HG03469 (cell line): ENCODE results near the gene CPSF4.
A peak's percentile ranks its signal among the peaks of the same experiment; 100 is the strongest.
"Not testable (repeated sequence)": the region's sequence is repeated elsewhere in the genome, so short reads cannot be mapped to it uniquely, and the experiment has no call there.

Experiments
- ATAC-seq: cut with Tn5 transposase; IDR thresholded peaks from one replicate; pipeline ENCODE4 v1.9.1; 2021; ENCODE audit warnings: mild to moderate bottlenecking, moderate library complexity, moderate number of reproducible peaks; ENCODE audit not compliant: unreplicated experiment

Gene CPSF4

DNA sequence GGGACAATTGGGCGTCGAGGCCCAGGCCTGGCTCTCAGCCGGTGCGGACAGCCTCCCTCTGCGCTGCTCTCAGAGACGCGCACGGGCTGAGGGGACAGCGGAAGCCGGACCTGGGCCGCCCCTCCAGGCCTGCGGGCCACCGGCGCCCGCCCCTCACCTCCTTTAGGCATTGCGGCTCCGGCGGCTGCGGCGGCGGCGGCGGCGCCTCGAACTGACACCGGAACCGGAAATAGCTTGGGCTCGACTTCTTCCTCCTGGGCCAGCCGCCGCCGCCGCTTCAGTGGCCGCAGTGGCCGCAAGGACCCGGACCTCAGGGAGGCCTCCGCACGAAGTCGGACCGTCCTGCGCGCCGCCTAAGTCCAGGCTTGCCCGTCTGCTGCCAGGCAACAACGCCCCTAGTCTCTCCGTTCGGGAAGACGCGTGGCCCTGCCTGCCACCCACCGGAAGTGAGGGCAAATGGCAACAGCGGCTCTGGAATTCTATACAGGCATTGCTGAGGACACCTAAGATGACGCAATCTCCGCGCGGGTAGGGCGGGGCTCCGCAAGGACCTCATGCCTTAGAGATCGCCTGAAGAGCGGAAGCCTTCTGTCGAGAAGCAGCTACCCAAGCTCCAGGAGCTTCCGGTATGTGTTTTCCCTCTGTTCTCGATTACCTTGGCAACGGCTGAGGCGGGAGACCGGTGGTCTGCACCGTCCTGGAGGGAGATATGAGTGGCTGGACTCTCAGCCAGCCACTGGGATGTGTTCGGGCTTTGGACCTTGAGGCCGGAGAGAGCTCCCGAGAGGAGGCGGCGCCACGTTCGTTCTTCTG, 30.2 kb upstream of the CPSF4 start, which contains the start of the genes BUD31 and PDAP1:
Gene BUD31, plus strand, starts transcription at position 591 of the 813 bp plus-strand sequence. CDS start 2,124 bp downstream, outside the sequence.
Gene PDAP1, minus strand, starts transcription at position 219 of the 813 bp plus-strand sequence. Its CDS starts 49 bp downstream, at position 170.
- ATAC-seq = peak; percentile 51

DNA sequence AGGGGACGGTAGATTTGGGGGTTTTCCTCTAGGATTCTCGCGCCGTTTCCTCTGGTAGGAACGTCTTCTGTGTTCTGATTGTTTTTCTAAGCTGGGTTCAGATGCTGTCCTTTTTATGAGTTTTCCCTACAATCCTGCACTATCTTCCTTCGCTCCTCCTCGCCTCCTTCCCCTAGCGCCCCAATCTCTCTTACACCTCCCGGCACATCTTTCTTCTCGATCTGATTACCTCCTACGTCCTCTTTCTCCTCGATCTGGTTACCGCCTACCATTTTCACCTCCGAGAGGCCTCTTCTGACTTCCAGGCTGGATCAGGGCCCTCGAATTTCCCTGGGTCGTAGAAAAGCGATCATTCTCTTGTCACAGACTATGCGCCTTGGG, 29.6 kb upstream of the CPSF4 start:
- ATAC-seq = no peak

DNA sequence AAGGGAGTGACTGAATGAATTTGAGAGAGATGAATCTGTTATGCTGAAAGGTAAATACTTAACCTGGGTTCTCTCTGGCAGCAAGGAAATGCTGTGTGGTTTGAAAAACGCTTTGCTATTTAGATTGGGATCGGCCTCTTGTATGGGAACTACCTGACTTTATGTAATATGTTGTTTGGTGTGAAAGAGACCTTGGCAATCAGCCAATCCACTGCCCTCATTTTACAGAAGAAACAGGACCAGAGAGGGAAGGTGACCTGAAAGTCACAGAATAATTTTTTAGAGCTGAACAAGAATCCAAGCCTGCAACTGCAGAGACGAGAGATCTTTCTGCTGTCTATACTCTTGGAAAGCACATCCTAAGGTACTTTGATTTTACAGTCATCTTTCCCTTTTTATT, 28.9 kb upstream of the CPSF4 start:
- no peak for ATAC-seq

DNA sequence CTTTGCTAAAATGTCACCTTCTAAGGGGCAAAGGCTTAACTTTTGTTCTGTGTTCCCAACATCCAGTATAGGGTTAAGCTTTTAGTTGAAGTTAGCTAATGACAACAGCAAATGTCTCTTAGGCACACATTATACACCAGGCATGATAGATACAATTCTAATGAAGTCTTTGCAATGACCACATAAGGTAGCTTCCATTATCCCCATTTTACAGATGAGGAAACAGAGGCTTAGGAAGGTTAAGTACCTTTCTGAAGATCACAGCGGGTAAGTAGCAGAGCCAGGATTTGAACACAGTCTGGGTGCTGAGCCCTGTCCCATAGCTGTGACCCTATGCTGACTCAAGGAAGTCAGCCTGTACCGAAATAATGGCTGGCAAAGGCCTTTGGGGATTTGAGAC, 28.1 kb upstream of the CPSF4 start:
- ATAC-seq = no peak

DNA sequence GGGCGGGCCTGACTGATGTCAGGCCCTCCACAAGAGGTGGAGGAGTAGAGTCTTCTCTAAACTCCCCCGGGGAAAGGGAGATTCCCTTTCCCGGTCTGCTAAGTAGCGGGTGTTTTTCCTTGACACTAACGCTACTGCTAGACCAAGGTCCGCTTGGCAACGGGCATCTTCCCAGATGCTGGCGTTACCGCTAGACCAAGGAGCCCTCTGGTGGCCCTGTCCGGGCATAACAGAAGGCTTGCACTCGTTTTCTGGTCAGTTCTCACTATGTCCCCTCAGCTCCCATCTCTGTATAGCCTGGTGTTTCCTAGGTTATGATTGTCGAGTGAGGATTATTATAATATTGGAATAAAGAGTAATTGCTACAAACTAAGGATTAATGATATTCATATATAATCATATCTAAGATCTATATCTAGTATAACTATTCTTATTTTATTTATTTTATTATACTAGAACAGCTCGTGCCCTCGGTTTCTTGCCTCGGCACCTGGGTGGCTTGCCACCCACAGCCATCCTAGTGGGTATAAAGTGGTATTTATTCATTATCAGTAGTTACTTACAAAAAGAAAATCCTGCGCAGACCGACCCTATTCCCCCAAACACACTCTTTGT, 23.1 kb upstream of the CPSF4 start:
- ATAC-seq = not testable (repeated sequence)

DNA sequence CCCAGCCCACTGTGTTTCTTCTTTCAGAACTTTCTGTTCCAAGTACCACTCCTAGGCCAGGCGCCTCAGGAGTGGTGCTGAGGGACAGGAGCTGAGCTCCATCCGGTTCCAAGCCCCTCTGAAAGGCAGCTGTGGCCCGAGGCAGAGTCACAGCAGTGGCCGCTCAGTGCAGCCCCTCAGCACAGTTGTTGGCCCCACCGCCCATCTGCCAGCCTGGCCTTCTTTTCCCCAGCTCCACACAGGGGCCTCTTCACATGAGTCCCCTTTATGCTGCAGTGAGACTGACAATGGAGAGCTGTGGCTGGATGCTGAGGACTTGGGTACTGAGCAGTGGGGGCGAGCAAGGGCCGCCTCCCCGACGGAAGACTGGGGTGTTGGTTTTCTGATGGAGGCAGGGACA, 20.5 kb upstream of the CPSF4 start:
- no peak for ATAC-seq

DNA sequence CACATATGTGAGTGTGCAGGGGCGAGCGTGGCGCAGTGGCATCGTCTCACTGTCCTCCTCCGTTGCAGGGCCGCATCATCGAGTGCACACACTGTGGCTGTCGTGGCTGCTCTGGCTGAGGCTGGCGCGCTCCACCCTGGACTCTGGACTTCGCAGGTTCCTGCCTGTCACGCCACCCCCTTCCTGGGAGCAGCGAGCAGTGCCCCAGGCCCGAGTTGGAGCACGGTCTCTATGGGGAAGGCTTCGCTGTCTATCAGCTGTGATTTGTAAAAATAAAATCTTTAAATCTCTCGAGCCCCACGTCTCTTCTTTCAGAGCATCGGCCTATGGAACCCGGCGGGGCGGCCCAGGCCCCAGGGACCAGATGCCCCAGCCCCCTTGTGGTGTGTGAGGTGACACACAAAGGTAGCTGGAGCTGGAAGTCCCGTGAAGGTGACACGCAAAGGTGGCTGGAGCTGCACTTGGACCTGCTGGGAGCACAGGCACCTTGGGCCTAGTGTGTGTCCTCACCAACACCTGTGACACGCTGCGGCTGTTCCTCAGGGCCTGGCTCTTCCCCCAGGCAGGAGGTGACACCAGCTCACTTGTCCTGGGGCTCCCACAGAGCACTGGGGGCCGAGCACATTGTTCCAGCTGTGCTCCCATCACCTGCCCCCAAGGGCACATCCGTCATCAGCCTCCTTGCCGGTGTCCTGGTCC, 19.3 kb upstream of the CPSF4 start:
- ATAC-seq = no peak

DNA sequence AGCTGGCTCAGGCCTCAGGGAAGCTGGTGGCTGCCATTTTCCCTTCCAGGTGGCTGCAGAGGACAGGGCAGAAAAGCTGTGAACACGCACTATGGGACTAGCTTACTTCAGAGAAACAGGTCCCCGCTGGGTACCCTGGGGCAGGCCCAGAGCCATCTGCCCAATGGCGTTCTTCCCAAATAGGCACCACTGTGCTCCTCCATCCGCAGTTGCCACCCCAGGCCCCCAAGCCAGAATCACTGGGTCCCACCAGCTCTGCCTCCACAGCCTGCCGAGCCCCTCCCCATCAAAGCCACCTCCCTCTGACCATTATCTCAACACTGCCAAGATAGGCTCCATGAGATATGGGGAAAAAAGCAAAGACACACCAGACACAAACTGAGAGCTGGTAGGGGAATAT, 18.5 kb upstream of the CPSF4 start:
- ATAC-seq = no peak

DNA sequence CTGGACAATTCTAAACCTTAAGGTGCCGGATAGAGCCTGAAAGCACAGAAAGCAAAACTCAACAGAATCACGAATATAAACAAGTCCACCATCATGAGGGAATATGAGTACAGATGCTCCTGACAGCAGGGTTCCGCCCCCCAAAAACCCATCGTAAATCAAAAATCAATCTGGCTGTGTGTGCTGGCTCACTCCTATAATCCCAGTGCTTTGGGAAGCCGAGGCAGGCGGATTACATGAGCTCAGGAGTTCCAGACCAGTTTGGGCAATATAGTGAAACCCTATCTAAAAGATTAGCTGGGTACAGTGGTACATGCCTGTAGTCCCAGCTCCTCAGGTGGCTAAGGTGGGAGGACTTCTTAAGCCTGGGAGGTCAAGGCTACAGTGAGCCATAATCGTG, 17.8 kb upstream of the CPSF4 start:
- no peak for ATAC-seq

DNA sequence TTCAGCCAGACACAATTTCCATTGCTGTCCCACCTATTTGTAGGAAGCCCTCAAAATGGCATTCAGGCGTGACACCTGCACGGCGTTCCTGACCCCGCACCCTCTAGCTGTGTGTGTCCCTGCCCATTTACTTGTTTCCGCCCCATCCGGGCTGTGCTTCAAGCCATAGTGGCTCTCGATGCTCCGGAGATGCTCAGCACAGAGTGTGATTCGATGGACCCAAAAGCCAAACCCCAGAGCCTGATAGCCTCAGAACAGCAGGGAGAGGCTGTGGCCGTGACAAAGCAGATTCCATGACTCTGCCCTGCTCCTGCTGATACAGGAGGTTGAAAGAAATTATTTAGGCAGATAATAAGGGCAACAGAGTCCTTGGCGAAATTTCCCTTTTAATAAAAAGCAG, 16.6 kb upstream of the CPSF4 start:
- ATAC-seq = no peak

DNA sequence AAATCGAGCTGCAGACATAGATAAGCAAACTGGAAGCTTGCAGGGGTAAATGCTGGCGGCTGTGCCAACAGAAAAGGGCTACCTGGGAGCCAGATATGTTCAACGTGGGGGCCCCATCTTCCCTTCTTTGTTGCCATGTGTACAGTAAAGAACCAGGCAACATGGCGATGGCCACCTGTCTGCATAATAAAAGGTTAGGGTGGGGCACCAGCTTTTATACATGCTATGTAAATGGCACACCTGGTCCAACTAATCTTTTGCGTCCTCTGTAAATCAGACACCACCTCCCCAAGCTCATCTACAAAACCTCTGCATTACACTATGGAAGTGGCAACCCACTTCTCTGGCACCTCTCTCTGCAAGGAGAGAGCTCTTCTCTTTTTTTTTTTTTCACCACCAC, 16.1 kb upstream of the CPSF4 start:
- no peak for ATAC-seq

DNA sequence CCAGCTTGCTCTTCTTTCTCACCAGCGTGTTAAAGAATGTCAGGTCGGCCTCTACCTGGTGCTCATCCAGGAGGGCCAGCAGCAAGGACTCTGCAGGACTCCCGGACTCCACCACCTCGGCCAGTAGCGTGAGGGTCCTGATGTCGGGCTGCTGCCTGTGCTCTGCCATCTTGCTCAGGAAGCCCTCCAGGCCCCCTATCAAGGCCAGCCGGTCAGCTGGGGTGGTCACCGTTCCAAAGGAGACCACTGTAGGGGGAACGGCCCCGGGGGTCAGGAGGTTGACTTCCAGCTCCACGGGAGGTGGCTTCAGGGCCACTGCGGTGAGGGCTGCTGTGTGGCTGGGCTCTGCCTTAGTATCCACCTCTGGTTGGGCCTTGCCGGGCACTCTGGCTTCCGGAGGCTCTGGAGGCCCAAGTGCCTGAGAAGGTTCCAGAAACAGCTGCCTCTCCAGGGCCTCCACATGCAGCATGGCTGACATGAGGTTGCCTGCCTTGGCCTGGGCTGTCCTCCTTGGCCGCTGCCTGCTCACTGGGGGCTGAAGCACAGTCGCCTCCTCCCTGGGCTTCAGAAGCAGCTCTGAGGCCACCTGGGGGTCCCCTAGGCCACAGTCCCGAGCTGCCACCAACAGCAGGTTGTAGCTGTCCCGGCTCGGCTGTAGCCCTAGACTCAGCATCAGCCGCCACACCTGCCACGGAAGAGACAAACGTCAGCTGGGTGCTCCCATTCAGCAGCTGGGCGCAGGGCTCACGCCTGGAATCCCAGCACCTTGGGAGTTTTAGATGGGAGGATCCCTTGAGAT, 13.6 kb upstream of the CPSF4 start:
- no peak for ATAC-seq

DNA sequence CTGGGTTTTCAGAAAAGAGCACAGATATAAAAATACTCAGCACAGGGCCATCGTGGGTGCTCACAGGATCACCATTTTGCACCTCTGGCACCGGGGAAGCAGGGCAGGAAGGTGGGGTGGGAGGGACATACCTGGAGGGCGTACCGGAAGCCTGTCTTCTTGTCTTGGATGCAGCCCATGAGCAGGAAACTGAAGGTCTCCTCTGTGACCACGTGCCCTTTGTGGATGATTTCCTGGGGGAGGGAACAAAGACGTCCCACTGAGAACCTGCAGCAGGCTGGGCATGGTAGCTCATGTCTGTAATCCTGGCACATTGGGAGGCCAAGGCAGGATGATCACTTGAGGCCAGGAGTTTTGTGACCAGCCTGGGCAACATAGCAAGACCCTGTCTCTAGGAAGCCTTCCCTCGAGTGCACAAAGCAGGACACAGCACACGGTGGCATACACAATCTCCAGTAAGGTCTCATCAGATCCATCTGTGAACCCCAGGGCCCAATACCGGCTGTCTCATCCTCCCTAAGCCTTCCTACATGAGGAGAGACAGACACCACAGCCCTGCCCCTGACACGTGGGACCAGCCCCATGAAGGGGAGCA, 9.7 kb upstream of the CPSF4 start:
- no peak for ATAC-seq

DNA sequence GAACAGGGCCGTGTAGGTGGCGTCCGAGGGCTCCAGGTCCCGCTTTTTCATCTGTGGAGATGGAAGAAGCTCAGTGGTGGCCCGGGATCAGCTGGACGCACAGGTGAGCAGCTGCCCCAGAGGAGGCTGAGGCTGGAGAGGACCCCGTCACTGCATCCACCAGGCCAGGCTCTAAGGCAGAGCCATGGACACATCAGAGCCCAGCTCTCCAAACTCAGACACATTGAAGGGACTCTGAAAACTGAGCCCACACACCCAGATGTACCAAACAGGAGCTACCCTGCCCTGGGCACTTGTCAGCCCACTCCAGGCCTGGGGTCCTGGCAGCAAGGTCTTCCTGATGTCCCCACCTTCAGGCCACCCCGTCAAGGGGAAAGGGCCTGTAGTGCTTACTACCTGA, 9.0 kb upstream of the CPSF4 start:
- no peak for ATAC-seq

DNA sequence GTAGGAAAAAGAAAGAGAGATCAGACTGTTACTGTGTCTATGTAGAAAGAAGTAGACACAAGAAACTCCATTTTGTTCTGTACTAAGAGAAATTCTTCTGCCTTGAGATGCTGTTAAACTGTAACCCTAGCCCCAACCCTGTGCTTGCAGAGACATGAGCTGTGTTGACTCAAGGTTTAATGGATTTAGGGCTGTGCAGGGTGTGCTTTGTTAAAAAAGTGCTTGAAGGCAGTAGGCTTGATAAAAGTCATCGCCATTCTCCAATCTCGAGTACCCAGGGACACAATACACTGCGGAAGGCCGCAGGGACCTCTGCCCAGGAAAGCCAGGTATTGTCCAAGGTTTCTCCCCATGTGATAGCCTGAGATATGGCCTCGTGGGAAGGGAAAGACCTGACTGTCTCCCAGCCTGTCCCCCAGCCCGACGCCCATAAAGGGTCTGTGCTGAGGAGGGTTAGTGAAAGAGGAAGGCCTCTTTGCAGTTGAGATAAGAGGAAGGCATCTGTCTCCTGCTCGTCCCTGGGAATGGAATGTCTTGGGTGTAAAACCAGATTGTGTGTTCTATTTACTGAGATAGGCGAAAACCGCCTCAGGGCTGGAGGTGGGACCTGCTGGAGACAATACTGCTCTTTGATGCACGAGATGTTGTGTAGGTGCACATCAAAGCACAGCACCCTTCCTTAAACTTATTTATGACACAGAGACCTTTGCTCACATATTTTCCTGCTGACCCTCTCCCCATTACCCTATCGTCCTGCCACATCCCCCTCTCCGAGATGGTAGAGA, 6.8 kb upstream of the CPSF4 start:
- not testable (repeated sequence) for ATAC-seq

DNA sequence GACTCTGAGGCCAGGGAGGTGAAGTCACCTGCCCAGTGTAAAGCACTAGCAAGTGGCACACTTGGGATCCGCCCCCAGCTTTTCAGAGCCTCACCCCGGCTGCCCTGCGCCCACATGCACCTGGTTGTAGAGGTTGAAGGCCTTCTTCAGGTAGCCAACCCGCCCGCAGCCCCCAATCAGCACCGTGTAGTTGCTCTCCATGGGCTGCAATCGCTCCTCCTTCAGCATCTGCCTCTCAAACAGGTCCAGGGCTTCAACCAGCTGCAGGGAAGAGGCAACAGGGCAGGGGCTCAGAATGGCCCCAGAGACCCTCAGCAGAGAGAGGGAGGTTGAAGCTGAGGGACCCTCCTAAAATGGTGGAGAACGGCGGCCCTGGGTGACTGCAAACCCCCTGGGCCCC, 5.6 kb upstream of the CPSF4 start:
- no peak for ATAC-seq

DNA sequence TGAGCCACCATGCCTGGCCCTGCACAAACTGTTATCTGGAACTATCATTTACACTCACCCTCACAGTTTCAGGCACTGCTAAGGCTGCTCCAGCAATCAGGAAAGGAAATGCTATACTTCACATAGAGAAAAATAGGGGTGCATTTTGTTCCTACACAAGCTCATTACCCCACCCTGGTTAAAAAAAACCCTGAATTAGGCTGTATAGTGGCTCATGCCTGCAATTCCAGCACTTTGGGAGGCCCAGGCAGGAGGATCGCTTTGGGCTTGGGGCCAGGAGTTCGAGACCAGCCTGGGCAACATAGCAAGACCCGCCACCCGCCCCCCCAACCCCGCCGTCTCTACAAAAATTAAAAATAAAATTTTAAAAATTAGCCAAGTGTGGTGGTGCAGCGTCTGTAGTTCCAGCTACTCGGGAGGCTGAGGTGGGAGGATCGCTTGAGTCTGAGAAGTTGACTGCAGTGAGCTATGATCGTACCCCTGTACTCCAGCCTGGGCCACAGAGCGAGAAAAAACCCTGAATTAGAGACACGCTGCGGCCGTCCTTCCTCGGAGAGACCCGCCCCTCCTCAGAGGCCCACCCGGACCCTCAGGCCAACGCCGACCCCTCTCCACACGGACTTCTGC, 684 bp upstream of the CPSF4 start:
- no peak for ATAC-seq

DNA sequence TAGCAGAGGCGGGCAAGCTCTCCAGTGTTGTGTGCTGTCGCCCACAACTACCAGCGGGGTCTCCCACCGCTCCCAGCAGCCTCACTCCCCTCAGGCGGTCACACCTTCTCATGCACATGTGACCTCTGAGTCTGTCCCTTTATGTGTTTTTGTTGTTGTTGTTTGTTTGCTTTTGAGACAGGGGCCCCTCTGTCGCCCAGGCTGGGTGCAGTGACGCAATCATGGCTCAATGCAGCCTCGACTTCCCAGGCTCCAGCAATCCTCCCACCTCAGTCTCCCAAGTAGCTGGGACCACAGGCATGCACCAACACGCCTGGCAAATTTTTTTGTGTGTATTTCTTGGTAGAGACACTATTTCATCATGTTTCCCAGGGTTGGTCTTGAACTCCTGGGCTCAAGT, 1.5 kb downstream of the CPSF4 start:
- no peak for ATAC-seq

DNA sequence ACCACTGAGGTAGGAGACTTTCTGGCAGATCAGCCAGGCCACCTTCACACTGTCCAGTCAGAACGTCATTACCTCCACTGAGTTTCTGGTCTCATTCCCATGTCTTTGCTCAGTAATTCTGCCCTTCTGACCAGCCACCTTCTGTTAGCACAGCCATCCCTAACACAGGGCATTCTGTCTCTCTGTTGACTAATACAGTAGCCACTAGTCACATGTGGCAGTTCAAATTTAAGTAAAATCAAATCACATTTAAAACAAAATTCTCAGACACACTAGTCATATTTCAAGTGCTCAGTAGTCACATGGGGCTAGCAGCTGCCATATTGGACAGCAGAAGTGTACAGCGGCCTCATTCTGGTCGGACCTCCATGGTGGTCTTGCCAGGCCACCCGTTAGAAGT, 7.4 kb downstream of the CPSF4 start:
- no peak for ATAC-seq
